T-helper 9 cell (primary cell): ENCODE measurements around the gene ATXN7L3B.

Source experiments
- DNase-seq: peaks from one replicate; pipeline ENCODE4 v3.0.0-alpha.2; 2020

ATXN7L3B gene

GRCh38 chr12:74552201-74552600 is 14.6 kb downstream of the ATXN7L3B start:
- DNase-seq, result no peak

DNA sequence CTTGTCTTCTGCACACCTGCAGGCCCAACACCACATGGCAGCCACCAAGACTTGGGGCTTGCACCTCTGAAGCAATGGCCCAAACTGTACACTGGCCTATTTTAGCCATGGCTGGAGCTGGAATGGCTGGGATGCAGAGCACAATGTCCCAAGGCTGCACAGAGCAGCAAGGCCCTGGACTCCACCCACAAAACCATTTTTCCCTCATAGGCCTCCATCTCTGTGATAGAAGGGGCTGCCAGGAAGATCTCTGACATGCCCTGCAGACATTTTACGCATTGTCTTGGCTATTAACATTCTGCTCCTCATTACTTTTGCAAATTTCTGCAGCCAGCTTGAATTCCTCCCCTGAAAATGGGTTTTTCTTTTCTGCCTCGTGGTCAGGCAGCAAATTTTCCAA is 22.1 kb downstream of the ATXN7L3B start:
- no peak for DNase-seq

GRCh38 chr12:74563927-74564326 is 26.3 kb downstream of the ATXN7L3B start:
- no peak for DNase-seq

- no peak for DNase-seq
Measured at GRCh38 chr12:74578486-74578885, 40.9 kb downstream of the ATXN7L3B start.

- DNase-seq, result no peak
Measured at GRCh38 chr12:74579446-74579845, 41.8 kb downstream of the ATXN7L3B start.

GRCh38 chr12:74579981-74580380 is 42.3 kb downstream of the ATXN7L3B start:
- DNase-seq, result no peak

- DNase-seq, result no peak
Measured at GRCh38 chr12:74581439-74581838, 43.8 kb downstream of the ATXN7L3B start.

GRCh38 chr12:74584483-74585062 is 46.9 kb downstream of the ATXN7L3B start:
- no peak for DNase-seq

DNA sequence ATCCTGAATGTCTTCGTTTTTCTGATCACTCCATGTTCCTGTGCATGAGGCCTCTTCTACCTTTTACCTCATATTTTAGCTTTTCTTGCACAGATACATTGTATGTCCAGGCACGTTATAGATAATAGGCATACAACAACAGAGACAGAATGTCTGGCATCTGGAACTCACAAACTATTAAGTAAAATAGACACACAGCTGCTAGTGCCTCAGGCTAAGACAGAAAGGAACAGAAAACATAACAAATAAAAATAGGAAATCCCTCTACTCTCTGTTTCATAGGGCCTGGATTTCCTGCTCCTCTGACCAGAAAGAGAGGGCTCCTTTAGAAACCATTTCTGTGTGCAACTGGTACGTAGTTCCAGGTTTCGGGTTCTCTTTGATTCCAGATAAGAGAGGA is 48.6 kb downstream of the ATXN7L3B start:
- DNase-seq, result no peak
